GM18951 (cell line): ENCODE data around the gene C1orf53.
"Not testable (repeated sequence)": the region's sequence is repeated elsewhere in the genome, so short reads cannot be mapped to it uniquely, and the experiment has no call there.

Experiments used
- POLR2A ChIP-seq: IDR thresholded peaks from 4 replicates; pipeline ENCODE4 v1.6.1; 2011; ENCODE audit warnings: mild to moderate bottlenecking; ENCODE audit not compliant: insufficient read length, insufficient read depth; ENCODE audit errors: extremely low read depth
- in situ Hi-C: fragments of 300-500 bp; cut with MboI; formaldehyde crosslinking; loops from one replicate; pipeline ENCODE4 v1.12.0; 2022; ENCODE audit warnings: low sequenced_read_pairs, mixed read lengths, inconsistent platforms; ENCODE audit not compliant: unreplicated experiment

Gene C1orf53

GRCh38 chr1:197948926-197949899 is 46.8 kb downstream of the C1orf53 start:
- in situ Hi-C loops: no loop called here
- no peak for TF ChIP-seq POLR2A

GRCh38 chr1:197951089-197951488 is 48.7 kb downstream of the C1orf53 start:
- in situ Hi-C loops: no loop called here
- TF ChIP-seq POLR2A: no peak

GRCh38 chr1:197951617-197952175 is 49.3 kb downstream of the C1orf53 start:
- no peak for TF ChIP-seq POLR2A
- in situ Hi-C loops: no loop called here

- in situ Hi-C loops: not testable (repeated sequence)
Measured at GRCh38 chr1:197953472-197953871, 51.0 kb downstream of the C1orf53 start.

- TF ChIP-seq POLR2A: no peak
- in situ Hi-C loops: no loop called here
Measured at GRCh38 chr1:197954718-197955418, 52.4 kb downstream of the C1orf53 start.

- in situ Hi-C loops: no loop called here
- no peak for TF ChIP-seq POLR2A
Measured at GRCh38 chr1:197955486-197956394, 53.3 kb downstream of the C1orf53 start.
